Activated T-cell treated with anti-CD3 and anti-CD28 coated beads, Interleukin-2, amount 50 U/mL, for 24 hours (primary cell): Measurements from ENCODE around the gene URAD.

Source experiments
- DNase-seq: peaks from one replicate; pipeline ENCODE4 v3.0.0-alpha.2; 2020
- H3K27ac Mint-ChIP-seq: 2 replicates; pipeline ENCODE4 v1.8.0; 2020; ENCODE audit warnings: mild to moderate bottlenecking, mixed read lengths
- H3K27me3 Mint-ChIP-seq: 2 replicates; pipeline ENCODE4 v1.8.0; 2020; ENCODE audit warnings: mixed read lengths
- H3K36me3 Mint-ChIP-seq: 2 replicates; pipeline ENCODE4 v1.8.0; 2020; ENCODE audit warnings: low read depth, mixed read lengths
- H3K4me1 Mint-ChIP-seq: 2 replicates; pipeline ENCODE4 v1.8.0; 2020; ENCODE audit warnings: low read depth, mixed read lengths
- H3K4me3 Mint-ChIP-seq: 2 replicates; pipeline ENCODE4 v1.8.0; 2020; ENCODE audit warnings: mild to moderate bottlenecking, moderate library complexity, mixed read lengths
- H3K9me3 Mint-ChIP-seq: 2 replicates; pipeline ENCODE4 v1.8.0; 2020; ENCODE audit warnings: mixed read lengths

Gene URAD

DNA sequence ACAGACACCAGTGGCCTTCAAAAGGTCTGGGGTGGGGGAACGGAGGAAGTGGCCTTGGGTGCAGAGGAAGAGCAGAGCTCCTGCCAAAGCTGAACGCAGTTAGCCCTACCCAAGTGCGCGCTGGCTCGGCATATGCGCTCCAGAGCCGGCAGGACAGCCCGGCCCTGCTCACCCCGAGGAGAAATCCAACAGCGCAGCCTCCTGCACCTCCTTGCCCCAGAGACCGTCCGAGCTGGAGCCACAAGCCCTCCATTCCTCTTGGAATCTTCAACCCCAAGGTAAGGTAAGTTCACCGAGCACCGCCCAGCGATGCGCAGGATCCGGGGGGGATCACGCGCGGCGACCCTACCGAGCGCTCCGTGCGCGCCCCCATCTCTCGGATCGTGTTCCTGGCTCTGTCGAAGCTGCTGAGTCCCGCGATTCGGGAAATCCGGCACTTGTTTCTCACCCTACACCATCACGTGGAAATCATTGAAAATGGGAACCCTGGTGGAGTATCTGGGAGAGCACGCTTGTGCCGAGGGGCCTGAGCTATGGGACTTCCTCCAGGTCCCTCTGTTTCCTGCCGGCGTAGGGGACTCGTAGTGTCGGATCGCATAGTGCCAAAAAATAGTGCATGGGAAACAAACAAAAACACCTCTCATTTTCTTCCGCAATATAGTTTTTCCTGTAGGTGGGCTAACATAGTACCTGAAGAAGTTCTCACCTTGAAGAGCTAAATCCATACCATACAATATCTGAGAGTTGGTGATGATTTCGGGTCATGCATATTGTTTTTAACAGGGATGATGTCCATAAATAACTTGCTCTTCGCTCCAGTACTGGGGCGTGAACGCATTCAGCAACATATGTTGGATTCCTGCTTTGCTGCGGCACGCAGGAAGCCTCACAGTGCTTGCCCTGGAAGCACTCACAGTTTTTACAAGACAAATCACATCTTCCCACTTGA lies 59.4 kb downstream of the URAD start:
- H3K4me1 Mint-ChIP-seq: peaks cover 30% of the 10 kb centered on the region
- H3K27me3 Mint-ChIP-seq: peaks cover 91% of the 10 kb centered on the region
- no peaks in the 10 kb centered on the region for H3K9me3 Mint-ChIP-seq
- H3K27ac Mint-ChIP-seq: no peak overlapping the region
- no peak for DNase-seq
- no peaks in the 10 kb centered on the region for H3K36me3 Mint-ChIP-seq
- no peak overlapping the region for H3K4me3 Mint-ChIP-seq

DNA sequence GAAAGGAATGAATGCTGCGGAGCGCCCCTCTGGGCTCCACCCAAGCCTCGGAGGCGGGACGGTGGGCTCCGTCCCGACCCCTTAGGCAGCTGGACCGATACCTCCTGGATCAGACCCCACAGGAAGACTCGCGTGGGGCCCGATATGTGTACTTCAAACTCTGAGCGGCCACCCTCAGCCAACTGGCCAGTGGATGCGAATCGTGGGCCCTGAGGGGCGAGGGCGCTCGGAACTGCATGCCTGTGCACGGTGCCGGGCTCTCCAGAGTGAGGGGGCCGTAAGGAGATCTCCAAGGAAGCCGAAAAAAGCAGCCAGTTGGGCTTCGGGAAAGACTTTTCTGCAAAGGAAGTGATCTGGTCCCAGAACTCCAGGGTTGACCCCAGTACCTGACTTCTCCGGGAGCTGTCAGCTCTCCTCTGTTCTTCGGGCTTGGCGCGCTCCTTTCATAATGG lies 60.1 kb downstream of the URAD start:
- peak; percentile 32 for DNase-seq
- peaks cover 30% of the 10 kb centered on the region for H3K4me1 Mint-ChIP-seq
- no peak overlapping the region for H3K27ac Mint-ChIP-seq
- no peaks in the 10 kb centered on the region for H3K36me3 Mint-ChIP-seq
- no peak overlapping the region for H3K4me3 Mint-ChIP-seq
- H3K9me3 Mint-ChIP-seq: no peaks in the 10 kb centered on the region
- peaks cover 91% of the 10 kb centered on the region for H3K27me3 Mint-ChIP-seq
